ENCODE measurements around the gene MRPL4.
A peak's percentile ranks its signal among the peaks of the same experiment; 100 is the strongest.

MRPL4 gene

DNA sequence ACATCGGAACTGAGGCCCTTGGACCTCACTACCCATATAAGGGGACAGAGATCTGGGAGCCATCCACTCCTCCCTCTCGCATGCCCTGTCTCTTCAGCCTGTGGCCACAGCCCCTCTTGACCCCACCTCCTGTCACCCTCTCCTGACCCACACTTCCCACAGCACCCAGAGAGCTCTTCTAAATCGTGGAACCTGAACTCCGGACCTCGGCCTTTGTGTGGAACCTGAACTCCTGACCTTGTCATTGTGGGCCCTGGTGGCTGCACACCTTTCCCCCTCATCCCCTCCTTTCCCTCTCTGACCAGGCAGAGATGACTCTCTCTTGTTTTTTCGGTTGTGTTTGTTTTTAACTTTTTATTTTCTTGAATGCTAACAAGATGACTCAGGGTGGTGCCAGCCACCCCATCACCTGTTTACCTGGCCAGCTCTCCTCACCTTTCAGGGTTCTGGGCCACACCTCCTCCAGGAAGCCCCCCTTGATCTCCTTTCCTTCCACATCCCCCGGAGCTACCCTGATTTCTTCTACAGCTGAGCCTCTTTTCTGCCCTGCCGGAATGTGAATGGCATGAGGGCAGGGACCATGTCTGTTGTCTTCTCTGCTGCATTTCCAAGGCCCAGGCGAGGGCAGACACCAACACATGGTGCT is 5.1 kb downstream of the MRPL4 start:
- TF ChIP-seq, protein P1, sequence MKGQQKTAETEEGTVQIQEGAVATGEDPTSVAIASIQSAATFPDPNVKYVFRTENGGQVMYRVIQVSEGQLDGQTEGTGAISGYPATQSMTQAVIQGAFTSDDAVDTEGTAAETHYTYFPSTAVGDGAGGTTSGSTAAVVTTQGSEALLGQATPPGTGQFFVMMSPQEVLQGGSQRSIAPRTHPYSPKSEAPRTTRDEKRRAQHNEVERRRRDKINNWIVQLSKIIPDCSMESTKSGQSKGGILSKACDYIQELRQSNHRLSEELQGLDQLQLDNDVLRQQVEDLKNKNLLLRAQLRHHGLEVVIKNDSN (IDR thresholded peaks at IDR 0.05) = no peak
- TF ChIP-seq RAD21 (IDR thresholded peaks at IDR 0.05; ENCODE audit: low read depth) = no peak
- TF ChIP-seq ZBTB7A (IDR thresholded peaks at IDR 0.05; ENCODE audit: low read depth) = no peak
- TF ChIP-seq CREB1 (IDR thresholded peaks at IDR 0.05; ENCODE audit: low read depth) = no peak
- TF ChIP-seq, protein P2, sequence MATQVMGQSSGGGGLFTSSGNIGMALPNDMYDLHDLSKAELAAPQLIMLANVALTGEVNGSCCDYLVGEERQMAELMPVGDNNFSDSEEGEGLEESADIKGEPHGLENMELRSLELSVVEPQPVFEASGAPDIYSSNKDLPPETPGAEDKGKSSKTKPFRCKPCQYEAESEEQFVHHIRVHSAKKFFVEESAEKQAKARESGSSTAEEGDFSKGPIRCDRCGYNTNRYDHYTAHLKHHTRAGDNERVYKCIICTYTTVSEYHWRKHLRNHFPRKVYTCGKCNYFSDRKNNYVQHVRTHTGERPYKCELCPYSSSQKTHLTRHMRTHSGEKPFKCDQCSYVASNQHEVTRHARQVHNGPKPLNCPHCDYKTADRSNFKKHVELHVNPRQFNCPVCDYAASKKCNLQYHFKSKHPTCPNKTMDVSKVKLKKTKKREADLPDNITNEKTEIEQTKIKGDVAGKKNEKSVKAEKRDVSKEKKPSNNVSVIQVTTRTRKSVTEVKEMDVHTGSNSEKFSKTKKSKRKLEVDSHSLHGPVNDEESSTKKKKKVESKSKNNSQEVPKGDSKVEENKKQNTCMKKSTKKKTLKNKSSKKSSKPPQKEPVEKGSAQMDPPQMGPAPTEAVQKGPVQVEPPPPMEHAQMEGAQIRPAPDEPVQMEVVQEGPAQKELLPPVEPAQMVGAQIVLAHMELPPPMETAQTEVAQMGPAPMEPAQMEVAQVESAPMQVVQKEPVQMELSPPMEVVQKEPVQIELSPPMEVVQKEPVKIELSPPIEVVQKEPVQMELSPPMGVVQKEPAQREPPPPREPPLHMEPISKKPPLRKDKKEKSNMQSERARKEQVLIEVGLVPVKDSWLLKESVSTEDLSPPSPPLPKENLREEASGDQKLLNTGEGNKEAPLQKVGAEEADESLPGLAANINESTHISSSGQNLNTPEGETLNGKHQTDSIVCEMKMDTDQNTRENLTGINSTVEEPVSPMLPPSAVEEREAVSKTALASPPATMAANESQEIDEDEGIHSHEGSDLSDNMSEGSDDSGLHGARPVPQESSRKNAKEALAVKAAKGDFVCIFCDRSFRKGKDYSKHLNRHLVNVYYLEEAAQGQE (IDR thresholded peaks at IDR 0.05; ENCODE audit: low read depth) = no peak
- no peak for TF ChIP-seq TEAD4 (IDR thresholded peaks at IDR 0.05)
- TF ChIP-seq CEBPB (IDR thresholded peaks at IDR 0.05) = no peak
- TF ChIP-seq YY1 (IDR thresholded peaks at IDR 0.05; ENCODE audit: low read depth) = no peak
- no peak for TF ChIP-seq TAF1 (IDR thresholded peaks at IDR 0.05; ENCODE audit: low read depth)
- no peak for TF ChIP-seq TCF12 (IDR thresholded peaks at IDR 0.05; ENCODE audit: low read depth)
- TF ChIP-seq NFIC (IDR thresholded peaks at IDR 0.05) = no peak
- no peak for TF ChIP-seq FOXM1 (IDR thresholded peaks at IDR 0.05; ENCODE audit: borderline replicate concordance, low read depth)
- TF ChIP-seq, protein P3, sequence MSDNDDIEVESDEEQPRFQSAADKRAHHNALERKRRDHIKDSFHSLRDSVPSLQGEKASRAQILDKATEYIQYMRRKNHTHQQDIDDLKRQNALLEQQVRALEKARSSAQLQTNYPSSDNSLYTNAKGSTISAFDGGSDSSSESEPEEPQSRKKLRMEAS (IDR thresholded peaks at IDR 0.05) = no peak
- no peak for TF ChIP-seq EGR1 (IDR thresholded peaks at IDR 0.05)
- TF ChIP-seq EP300 (IDR thresholded peaks at IDR 0.05; ENCODE audit: borderline replicate concordance) = no peak

DNA sequence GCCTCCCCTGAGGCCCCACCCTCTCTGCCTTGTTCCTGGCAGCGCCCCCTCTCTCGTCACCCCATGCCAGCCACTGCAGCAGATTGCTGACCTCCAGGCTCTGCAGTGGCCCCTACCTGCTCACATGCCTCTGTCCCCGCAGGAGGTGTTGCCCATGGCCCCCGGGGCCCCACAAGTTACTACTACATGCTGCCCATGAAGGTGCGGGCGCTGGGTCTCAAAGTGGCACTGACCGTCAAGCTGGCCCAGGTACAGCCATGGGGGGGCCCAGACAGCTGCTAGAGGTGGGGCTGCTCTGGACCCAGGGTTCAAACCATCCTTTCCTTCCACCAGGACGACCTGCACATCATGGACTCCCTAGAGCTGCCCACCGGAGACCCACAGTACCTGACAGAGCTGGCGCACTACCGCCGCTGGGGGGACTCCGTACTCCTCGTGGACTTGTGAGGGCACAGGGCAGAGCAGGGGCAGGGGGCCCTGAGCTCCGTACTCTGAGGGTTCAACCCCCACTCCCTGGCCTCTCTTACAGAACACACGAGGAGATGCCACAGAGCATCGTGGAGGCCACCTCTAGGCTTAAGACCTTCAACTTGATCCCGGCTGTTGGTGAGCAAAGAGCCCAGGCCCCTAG is 6.2 kb downstream of the MRPL4 start:
- TF ChIP-seq TCF12 (IDR thresholded peaks at IDR 0.05; ENCODE audit: low read depth) (no peak), RAD21 (IDR thresholded peaks at IDR 0.05; ENCODE audit: low read depth) (no peak), TEAD4 (IDR thresholded peaks at IDR 0.05) (no peak), YY1 (IDR thresholded peaks at IDR 0.05; ENCODE audit: low read depth) (no peak), CEBPB (IDR thresholded peaks at IDR 0.05) (no peak), ZBTB7A (IDR thresholded peaks at IDR 0.05; ENCODE audit: low read depth) (no peak), EP300 (IDR thresholded peaks at IDR 0.05; ENCODE audit: borderline replicate concordance) (no peak)

DNA sequence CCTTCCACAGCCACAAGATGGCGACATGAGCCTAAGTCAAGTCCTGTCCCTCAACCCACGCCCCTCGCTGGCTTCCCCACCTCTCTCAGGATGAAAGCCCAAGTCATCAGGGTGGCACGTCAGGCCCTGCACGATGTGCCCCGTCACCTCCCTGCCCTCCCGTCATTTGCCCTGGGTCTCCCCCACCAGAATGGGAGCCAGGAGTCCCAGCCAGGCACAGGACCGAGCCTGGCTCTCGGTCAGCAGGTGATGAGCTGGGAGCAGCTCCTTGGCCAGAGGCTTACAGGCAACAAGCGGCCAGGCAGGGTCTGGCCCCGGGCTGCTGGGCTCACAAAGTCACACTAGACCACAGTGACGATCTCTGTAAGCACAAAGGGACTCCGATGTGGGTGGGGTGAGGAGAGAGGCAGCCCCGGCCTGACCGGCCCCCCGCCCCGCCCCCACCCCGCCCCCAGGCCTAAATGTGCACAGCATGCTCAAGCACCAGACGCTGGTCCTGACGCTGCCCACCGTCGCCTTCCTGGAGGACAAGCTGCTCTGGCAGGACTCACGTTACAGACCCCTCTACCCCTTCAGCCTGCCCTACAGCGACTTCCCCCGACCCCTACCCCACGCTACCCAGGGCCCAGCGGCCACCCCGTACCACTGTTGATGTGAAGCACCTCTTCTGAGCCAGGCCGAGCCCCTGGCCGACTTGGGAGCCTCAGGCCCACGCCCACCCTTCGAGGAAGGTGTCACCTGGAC is 7.3 kb downstream of the MRPL4 start:
- TF ChIP-seq RAD21 (IDR thresholded peaks at IDR 0.05; ENCODE audit: low read depth) (peak; percentile 64), CREB1 (IDR thresholded peaks at IDR 0.05; ENCODE audit: low read depth) (no peak)

DNA sequence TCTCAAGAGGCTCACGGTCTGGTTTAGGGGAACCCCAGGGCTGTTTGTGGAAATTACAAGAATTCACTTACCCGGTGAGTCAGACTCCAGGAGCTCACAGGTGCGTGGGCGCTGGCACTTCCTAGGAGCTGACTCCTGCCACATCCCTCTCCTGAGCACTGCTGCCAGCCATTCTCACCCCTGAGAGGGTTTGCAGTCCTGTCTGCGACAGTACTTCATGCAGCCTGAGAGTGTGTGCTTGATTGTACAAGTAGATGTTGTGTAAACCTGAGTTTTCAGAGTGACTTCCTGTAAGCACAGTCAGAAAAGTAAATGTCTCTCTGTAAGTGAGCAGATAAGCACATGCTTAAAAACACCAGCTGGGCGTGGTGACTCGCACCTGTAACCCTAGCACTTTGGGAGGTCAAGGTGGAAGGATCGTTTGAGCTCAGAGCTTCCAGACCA is 8.1 kb downstream of the MRPL4 start:
- TF ChIP-seq NFIC (IDR thresholded peaks at IDR 0.05) (no peak), EGR1 (IDR thresholded peaks at IDR 0.05) (0 out of 2 replicates have a peak, but pooled peaks have one; percentile 29)

DNA sequence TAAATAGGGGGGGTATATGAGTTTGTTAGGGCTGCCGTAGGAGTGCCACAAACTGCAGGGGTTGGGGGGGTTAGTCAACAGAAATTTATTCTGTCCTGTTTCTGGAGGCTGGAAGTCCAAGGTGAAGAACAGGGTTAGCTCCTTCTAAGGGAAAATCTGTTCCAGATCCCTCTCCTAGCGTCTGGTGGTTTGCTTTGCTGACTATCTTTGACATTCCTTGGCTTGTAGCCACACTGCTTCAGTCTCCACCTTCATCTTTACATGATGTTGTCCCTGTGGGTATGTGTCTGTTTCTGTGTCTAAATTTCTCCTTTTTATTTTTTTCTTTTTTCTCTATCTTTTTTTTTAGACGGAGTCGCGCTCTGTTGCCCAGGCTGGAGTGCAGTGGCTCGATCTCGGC is 10.8 kb downstream of the MRPL4 start:
- TF ChIP-seq EGR1 (IDR thresholded peaks at IDR 0.05) (no peak), TCF12 (IDR thresholded peaks at IDR 0.05; ENCODE audit: low read depth) (no peak), FOXM1 (IDR thresholded peaks at IDR 0.05; ENCODE audit: borderline replicate concordance, low read depth) (no peak), ZBTB7A (IDR thresholded peaks at IDR 0.05; ENCODE audit: low read depth) (no peak), TAF1 (IDR thresholded peaks at IDR 0.05; ENCODE audit: low read depth) (no peak), CEBPB (IDR thresholded peaks at IDR 0.05) (no peak), YY1 (IDR thresholded peaks at IDR 0.05; ENCODE audit: low read depth) (no peak), NFIC (IDR thresholded peaks at IDR 0.05) (no peak), CREB1 (IDR thresholded peaks at IDR 0.05; ENCODE audit: low read depth) (no peak), EP300 (IDR thresholded peaks at IDR 0.05; ENCODE audit: borderline replicate concordance) (no peak), RAD21 (IDR thresholded peaks at IDR 0.05; ENCODE audit: low read depth) (no peak), TEAD4 (IDR thresholded peaks at IDR 0.05) (no peak)
- TF ChIP-seq, protein P1 (IDR thresholded peaks at IDR 0.05) = no peak
- TF ChIP-seq, protein P3 (IDR thresholded peaks at IDR 0.05) = no peak
- TF ChIP-seq, protein P2 (IDR thresholded peaks at IDR 0.05; ENCODE audit: low read depth) = no peak
